Measurements from ENCODE around the gene REXO1.

DNA sequence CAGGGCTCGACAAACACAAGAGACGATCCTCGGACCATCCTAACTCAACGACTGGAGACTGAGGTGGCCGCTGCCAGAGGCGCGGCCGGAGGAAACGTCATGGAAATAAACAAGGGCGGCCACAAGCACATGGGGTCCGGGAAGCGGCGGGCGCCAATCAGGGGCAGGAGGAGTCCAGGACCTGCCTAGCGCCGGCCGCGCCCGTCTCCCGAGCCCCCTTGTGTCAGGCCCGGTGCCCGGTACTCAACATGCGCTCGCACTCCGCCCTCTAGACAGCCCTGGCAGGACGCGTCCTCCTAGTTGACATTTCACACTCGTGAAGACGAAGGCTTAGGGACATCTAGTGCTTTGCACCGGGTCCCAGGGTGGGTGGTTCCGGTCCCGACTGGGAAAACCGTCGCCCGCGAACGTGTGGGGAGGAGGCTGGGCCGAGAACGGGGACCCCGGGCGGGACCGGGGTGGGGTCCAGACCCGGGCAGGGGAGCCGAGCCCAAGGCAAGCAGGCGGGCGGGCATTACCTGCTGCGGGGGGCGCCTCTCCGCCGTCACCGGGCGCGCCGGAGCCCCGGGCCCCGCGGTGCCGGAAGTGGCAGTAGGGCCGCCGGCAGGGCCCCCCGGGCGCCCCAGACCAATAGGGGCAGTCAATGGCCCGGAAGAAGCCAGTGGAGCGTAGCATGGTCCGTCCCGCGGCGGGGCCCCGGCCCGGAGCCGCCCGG lies 442 bp downstream of the REXO1 start:
- TF ChIP-seq, protein P1, sequence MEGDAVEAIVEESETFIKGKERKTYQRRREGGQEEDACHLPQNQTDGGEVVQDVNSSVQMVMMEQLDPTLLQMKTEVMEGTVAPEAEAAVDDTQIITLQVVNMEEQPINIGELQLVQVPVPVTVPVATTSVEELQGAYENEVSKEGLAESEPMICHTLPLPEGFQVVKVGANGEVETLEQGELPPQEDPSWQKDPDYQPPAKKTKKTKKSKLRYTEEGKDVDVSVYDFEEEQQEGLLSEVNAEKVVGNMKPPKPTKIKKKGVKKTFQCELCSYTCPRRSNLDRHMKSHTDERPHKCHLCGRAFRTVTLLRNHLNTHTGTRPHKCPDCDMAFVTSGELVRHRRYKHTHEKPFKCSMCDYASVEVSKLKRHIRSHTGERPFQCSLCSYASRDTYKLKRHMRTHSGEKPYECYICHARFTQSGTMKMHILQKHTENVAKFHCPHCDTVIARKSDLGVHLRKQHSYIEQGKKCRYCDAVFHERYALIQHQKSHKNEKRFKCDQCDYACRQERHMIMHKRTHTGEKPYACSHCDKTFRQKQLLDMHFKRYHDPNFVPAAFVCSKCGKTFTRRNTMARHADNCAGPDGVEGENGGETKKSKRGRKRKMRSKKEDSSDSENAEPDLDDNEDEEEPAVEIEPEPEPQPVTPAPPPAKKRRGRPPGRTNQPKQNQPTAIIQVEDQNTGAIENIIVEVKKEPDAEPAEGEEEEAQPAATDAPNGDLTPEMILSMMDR (IDR thresholded peaks at IDR 0.05), result no peak
- TF ChIP-seq POLR2A (IDR thresholded peaks at IDR 0.05), result no peak
